HG03457 (cell line): Measurements from ENCODE around the gene EVI5L.
A peak's percentile ranks its signal among the peaks of the same experiment; 100 is the strongest.

Source experiments
- ATAC-seq: cut with Tn5 transposase; IDR thresholded peaks from one replicate; pipeline ENCODE4 v1.9.1; 2021; ENCODE audit warnings: moderate number of reproducible peaks; ENCODE audit not compliant: unreplicated experiment

EVI5L gene

DNA sequence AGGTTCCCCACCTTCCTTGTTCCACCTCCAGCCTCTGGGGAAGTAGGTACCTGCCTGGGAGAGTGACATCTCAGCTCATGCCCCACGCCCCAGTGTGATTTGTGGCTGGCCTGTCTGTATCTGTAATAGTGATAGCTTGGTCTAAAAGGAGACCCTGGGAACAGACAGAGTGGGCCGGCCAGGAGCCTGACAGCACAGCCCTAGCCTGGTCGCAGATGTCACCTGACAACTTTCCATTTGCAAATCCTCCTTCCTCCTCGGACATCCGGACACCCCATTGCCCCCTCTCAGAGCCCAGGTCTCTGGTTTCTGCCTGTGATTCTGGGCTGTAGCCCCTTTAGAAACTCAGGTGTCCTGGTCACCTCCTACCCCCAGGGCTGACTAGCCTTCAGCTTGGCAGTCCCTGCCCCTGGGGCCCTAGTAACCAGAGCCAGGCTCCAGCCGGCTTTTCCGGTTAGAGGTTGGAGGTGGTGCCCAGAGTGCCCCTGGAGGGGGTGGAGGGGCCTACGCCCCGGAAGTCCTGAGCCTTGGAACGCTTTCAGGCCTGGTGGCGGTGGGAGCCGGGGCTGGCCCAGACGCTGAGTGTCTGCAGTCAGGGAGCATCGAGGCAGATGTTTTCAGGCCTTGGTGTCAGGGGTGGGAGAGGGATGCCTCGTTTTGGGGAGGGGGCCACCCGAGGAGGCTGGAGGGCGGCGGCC lies 64.7 kb downstream of the EVI5L start:
- ATAC-seq: no peak

DNA sequence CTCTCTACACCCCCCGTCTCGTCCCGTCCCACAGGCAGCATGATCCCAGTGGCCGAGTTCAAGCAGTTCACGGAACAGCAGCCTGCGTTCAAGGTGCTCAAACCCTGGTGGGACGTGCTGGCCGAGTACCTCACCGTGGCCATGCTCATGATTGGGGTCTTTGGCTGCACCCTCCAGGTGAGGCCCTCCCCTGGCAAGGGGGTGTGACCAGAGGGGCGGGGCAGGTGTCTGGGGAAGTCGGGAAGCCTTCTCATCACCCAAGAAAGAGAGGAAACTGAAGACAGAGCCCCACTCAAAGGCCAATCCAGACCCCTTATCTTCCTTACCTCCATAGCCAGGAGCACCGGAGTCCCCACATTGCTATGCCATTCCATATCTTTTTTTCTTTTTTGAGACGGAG lies 65.5 kb downstream of the EVI5L start:
- ATAC-seq: no peak

DNA sequence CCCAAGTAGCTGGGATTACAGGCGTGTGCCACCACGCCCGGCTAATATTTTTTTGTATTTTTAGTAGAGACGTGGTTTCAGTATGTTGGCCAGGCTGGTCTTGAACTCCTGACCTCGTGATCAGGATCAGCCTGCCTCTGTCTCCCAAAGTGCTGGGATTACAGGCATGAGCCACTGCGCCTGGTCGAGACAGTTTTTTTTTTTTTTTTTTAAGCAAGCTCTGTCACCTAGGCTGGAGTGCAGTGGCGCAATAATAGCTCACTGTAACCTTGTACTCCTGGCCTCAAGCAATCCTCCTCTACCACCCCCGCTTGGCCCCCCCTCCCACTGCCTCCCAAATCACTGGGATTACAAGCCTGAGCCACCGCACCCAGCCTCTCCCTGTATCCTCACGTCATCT lies 67.3 kb downstream of the EVI5L start:
- no peak for ATAC-seq

DNA sequence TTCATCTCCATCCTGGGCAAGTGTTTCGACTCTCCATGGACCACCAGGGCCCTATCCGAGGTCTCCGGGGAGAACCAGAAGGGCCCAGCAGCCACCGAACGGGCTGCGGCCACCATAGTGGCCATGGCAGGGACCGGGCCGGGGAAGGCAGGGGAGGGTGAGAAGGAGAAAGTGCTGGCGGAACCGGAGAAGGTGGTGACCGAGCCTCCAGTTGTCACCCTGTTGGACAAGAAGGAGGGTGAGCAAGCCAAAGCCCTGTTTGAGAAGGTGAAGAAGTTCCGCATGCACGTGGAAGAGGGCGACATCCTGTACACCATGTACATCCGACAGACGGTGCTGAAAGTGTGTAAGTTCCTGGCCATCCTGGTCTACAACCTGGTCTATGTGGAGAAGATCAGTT lies 68.9 kb downstream of the EVI5L start:
- ATAC-seq: no peak

DNA sequence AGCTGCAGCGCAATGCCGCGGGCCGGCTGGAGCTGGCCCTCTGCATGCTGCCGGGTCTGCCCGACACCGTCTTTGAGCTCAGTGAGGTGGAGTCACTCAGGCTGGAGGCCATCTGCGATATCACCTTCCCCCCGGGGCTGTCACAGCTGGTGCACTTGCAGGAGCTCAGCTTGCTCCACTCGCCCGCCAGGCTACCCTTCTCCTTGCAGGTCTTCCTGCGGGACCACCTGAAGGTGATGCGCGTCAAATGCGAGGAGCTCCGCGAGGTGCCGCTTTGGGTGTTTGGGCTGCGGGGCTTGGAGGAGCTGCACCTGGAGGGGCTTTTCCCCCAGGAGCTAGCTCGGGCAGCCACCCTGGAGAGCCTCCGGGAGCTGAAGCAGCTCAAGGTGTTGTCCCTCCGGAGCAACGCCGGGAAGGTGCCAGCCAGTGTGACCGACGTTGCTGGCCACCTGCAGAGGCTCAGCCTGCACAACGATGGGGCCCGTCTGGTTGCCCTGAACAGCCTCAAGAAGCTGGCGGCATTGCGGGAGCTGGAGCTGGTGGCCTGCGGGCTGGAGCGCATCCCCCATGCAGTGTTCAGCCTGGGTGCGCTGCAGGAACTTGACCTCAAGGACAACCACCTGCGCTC lies 69.8 kb downstream of the EVI5L start:
- no peak for ATAC-seq

DNA sequence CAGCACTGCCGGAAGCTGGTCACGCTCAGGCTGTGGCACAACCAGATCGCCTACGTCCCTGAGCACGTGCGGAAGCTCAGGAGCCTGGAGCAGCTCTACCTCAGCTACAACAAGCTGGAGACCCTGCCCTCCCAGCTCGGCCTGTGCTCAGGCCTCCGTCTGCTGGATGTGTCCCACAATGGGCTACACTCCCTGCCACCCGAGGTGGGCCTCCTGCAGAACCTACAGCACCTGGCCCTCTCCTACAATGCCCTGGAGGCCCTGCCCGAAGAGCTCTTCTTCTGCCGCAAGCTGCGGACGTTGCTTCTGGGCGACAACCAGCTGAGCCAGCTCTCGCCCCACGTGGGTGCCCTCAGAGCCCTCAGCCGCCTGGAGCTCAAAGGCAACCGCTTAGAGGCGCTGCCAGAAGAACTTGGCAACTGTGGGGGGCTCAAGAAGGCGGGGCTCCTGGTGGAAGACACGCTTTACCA lies 70.4 kb downstream of the EVI5L start:
- ATAC-seq: no peak

DNA sequence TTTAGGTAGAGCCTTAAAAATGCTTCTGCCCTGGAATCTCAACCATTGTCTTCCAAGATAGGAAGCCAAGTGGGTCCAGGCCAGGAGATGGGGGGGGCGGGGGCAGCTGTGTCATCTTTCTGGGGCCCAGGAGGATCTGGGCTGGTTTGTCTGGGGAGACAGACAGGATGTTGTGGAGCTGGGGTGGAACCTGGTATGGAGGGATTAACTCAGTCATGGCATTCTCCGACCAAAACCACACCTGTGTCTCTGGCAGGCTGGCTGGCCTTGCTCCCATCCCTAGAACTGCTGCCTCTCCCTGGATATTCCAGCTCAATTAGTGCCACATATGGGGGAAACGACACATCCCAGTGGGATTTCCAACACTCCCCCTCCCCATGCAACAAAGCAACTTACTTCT lies 70.9 kb downstream of the EVI5L start:
- no peak for ATAC-seq

DNA sequence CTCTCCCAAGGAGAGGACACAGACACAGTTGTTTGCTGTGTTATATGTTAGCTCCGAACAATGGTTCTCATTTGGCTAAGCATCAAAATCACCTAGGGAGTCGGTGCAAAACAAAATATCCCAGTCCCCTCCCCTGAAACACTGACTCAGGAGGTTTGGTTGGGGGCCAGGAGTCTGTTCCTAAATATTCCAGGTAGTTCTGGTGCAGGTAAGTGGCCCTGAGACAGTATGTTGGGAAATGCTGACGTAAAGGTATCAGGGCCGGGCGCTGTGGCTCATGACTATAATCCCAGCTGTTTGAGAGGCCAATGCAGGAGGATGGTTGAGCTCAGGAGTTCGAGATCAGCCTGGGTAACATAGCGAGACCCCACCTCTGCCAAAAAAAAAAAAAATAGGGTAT lies 71.3 kb downstream of the EVI5L start:
- ATAC-seq: no peak

DNA sequence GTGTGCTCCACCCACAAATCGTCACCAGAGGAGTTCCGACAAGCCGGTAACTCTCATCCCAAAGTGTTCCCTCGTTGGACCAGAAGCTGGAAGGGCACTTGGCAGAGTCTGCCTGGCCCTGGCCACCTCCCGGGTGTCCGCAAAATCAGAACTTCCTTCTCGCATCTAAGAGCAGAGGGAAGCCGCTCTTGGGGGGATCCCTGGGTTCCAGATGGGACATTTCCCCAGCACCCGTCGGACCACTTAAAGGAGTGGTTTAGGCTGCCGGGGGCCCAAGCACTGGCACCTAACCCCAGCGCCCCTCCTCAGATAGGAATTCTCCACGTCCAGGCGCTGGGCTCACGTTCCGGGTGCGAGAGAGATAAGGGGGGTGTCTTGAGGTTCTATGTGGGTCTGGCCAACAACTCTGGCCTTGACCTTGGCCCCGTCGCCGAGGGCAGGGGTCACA lies 72.8 kb downstream of the EVI5L start:
- ATAC-seq: no peak

DNA sequence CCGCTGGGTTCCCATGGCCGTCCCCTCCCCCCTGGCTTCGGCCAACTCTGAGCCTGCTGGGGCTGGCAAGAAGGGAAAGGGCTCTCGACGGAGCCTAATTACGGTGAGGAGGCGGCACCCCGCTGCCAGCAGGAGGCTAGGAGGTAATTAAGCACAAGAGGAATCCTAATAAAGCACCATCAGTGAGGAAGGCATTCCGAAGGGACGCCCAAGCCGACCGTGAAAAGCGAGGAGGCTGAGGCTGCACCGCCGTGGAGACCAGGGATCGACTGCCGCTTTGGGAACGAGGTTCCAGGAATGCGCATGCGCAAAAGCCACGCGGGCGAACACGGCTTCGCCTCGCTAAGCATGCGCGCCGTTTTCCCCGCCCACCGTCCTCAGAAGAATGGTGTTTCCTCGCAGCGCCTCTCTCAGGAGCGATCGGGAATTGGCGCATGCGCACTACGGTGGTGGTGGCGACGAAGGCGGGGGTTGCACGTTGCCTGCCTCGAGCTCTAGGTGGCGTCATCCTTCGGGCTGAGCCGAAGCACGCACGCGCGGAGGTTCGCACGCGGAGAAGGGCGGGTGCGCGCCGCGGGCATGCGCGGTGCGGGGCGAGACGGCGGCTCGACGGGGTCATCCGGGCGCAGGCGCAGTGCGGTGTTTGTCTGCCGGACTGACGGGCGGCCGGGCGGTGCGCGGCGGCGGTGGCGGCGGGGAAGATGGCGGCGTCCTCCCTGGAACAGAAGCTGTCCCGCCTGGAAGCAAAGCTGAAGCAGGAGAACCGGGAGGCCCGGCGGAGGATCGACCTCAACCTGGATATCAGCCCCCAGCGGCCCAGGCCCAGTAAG lies 73.4 kb downstream of the EVI5L start, which contains the start of gene MAP2K7:
TSS of gene MAP2K7 (plus strand) at position 634 of the 830 bp plus-strand sequence. CDS start at position 702, 68 bp downstream.
- peak; percentile 67 for ATAC-seq

DNA sequence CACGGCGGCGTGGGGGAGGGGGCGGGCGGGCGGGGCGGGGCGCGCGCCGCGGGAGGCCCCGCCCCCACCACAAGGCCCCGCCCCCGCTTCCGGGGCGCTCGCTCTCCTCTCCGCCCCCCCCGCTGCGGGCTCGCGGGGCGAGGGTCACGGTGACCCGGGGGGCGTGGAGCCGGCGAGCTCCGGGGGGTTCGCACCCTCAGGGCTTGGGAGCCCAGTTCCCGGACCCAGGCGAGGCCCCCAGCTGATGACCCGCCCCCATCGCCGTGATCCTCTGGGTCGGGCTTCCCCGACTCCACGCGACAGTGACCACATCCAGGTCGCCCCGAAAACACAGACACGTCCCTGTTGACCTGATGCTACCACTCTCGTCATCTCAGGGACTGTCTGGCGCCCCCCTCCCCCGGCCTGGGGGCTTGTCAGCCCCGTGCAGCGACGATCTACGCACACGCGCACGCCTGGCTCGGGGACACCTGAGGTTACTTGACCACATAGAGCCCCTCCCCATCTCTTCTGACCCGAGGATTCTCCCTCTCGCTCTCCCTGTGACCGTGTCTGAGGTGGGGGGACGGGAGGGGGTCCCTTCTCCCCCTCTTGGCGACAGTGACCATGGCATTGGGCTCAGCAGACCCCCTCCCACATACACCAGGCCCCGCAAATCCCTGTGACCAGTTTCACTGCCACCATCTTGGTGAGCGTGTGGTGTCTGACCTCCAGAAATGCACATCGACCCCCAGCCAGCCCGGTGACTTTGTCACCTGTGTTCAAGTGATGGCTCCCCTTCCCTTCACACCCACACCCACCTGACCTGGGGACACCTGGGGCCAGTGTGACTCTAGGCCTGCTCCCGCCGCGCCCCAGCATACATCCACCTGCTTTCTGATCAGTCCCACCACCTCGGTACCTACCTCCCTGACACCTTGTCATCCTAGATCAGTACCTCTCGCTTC lies 74.3 kb downstream of the EVI5L start:
- peak; percentile 25 for ATAC-seq

DNA sequence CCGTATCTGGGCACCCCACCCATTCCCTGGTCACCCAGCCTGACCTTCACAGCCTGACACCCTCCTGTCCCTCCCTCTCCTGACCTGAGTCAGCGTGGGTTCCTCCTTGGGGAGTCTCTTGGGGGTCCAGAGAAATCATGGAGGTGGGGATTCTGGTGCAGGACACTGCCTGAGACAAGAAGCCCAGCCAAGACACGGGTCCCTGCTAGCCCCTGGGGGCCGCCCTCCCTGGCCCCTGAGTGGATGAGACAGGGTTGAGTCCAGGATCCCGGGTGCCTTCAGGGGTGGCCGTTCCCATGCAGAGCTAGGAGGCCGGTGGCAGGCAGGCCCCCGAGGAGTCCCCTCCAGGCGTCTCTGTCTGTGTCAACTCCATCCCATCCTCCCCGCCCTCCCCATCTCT lies 75.2 kb downstream of the EVI5L start:
- no peak for ATAC-seq

DNA sequence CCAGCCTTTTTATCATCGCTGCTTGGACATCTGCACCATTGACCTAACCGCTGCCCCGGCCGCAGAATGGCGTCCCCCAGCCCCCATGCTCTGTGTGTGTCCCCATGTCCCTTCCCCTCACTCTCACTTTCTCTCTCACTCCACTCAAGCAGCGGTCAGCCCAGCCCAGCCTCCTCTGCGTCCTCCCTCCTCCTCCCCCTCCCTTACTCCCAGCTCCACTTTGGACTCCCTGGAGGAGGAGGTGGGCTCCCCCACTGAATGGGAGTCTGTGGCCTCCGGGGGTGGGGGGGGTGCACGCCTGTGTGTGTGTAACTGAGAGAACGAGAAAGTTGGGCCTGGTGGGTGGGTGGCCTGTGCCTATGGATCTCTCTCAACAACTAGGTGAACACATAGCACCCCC lies 75.8 kb downstream of the EVI5L start:
- no peak for ATAC-seq

DNA sequence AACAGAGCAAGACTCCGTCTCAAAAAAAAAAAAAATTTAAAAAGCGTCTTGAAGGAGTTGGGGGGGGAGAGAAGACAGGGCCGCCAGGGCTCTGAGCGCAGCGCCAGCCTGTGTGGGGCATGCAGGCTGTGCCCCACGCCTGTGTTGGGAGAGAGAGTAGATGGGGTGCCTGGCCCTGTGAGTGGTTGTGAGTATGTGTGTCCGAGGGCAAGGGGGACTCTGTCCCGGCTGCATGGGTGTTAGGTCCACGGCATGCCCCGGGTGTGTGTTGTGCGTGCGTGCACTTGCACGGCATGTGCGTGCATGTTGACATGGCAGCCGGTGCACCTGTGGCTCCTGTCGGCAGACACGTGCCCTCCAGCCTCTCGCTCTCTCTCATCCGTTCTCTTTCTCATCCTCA lies 77.1 kb downstream of the EVI5L start:
- no peak for ATAC-seq

DNA sequence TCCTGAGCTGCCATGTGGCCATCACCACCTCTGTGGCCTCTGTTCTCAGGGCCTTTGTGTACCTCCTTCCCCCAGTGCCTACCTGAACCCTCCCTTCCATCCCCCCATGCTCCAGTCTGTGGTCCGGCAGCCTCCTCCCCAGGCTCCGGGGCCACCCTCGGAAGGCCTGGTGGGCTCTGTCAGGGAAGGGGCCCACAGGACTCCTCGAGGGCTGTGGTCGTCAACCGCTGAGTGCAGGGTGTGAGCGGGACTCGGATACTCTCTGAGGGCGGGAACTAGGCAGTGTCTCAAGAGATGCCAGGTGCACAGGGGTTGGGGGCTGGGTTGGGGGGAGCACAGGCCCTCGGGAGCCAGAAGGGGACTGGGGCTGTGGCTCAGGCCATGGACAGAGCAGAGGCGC lies 77.5 kb downstream of the EVI5L start:
- no peak for ATAC-seq

DNA sequence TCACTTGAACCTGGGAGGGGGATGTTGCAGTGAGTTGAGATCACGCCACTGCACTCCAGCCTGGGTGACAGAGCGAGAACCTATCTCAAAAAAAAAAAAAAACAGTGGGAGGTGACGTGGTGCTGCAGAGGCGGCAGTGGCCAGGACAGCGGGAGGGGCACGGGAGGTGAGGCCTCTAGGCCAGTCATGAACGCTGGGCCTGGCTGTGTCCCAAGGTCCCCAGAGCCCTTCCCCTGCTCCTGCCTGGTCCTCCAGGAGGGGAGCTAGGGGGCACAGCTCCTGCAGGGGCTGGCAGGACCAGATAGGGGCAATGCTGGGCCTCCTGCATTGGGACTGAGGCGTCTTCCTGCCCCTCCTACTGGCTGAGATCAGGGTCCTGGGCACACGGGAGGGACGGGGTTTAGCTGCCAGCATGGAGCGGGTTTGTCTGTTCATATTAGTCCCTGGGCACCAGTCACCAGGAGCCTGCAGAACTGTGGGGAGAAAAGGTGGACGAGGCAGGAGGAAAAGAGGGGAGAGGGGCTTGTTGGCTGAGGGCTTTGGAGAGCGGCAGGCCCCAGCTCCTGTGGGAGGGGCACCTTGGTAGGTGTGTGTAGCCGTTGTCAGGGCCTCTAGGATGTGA lies 78.2 kb downstream of the EVI5L start:
- ATAC-seq: no peak

DNA sequence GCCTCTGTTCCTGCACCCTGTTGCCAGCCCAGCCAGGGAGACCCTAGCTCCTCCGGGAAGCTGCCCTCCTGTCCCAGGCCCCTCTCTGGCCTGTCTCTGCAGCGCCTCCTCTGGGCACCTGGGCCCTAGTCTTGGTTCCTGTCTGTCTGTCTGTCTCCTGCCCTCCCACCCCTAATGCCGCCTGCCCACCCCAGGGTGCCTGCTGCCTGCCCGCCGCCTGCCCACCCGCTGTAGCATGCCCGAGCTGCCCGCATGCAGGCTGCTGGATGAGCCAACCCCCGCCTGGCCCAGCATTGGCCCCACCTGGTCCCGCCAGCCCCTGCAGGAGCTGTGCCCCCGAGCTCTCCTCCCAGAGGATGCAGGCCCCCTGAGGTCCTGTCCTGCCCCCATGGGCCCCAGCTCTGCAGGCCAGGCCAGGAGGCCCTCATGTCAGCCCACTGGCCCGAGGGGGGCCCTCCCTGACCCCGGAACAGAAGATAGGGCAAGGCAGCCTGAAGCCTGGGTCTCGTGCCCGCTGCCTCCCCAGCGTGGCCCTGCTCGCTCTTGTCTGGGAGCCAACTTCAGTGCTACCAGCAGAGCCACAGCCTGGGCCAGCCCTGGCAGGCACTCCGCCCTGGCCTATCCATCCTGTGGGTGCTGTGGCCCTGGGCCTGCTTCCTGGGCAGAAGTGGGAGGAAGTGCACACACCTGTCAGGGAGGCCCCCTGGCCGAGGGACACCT lies 78.9 kb downstream of the EVI5L start:
- no peak for ATAC-seq

DNA sequence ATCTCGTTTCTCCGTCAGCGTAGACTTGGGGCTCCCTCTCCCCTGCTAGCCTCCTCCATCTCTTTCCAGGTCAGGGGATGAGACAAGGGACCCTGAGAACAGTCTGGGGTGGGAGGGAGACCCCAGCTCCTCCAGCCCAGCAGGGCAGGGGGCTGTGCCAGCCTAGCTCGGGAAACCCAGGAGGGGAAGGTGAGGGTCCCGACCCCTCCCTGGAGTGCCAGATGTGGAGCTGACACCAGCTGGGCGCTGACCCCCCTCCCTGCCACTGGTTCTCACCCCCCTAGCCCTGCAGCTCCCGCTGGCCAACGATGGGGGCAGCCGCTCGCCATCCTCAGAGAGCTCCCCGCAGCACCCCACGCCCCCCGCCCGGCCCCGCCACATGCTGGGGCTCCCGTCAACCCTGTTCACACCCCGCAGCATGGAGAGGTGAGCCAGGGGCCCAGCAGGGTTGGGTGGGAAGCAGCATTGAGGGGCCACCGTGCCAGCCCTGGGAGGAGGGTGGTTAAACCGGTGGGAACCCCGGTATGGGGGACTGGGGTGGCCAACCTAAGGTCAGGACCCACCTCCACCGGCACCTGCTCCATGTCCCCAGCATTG lies 79.6 kb downstream of the EVI5L start:
- no peak for ATAC-seq
